ENCODE measurements around the gene WNK4.
"Not testable (repeated sequence)": the region's sequence is repeated elsewhere in the genome, so short reads cannot be mapped to it uniquely, and the experiment has no call there.

The WNK4 gene

GRCh38 chr17:42779936-42780850, at the start of gene WNK4:
TSS of gene WNK4 (plus strand) at chr17:42780610. CDS start at chr17:42780699, 89 bp downstream.
- DNase-seq, result no peak

GRCh38 chr17:42740699-42741098, 39.7 kb upstream of the WNK4 start:
- no peak for DNase-seq

GRCh38 chr17:42742916-42743315, 37.5 kb upstream of the WNK4 start:
- not testable (repeated sequence) for DNase-seq

GRCh38 chr17:42743595-42744282, 36.7 kb upstream of the WNK4 start:
- no peak for DNase-seq

GRCh38 chr17:42744283-42744805, 36.1 kb upstream of the WNK4 start:
- DNase-seq, result peak; percentile 78

GRCh38 chr17:42744806-42745617, 35.4 kb upstream of the WNK4 start, which contains the start of gene EZH1:
TSS of gene EZH1 (minus strand) at chr17:42745040. CDS start at chr17:42728941, 16,099 bp downstream.
- DNase-seq, result peak; percentile 87

GRCh38 chr17:42748202-42748907, 32.1 kb upstream of the WNK4 start:
- no peak for DNase-seq

GRCh38 chr17:42748908-42749798, 31.3 kb upstream of the WNK4 start:
- no peak for DNase-seq

GRCh38 chr17:42750739-42751344, 29.6 kb upstream of the WNK4 start:
- no peak for DNase-seq

- DNase-seq, result no peak
Measured at GRCh38 chr17:42751628-42752027, 28.8 kb upstream of the WNK4 start.

- no peak for DNase-seq
Measured at GRCh38 chr17:42754782-42755181, 25.6 kb upstream of the WNK4 start.

GRCh38 chr17:42759982-42760651, 20.3 kb upstream of the WNK4 start:
- no peak for DNase-seq

GRCh38 chr17:42760652-42761581, 19.5 kb upstream of the WNK4 start, which contains the start of gene RAMP2:
TSS of gene RAMP2 (plus strand) at chr17:42761227. CDS start at chr17:42761262, 35 bp downstream.
- DNase-seq, result no peak

- no peak for DNase-seq
Measured at GRCh38 chr17:42761638-42762037, 18.8 kb upstream of the WNK4 start.

- DNase-seq, result no peak
Measured at GRCh38 chr17:42766124-42766523, 14.3 kb upstream of the WNK4 start.

GRCh38 chr17:42767512-42767911, 12.9 kb upstream of the WNK4 start:
- DNase-seq, result no peak

GRCh38 chr17:42768006-42768405, 12.4 kb upstream of the WNK4 start:
- DNase-seq, result not testable (repeated sequence)

- DNase-seq, result not testable (repeated sequence)
Measured at GRCh38 chr17:42769964-42770363, 10.4 kb upstream of the WNK4 start.

GRCh38 chr17:42772945-42773289, 7.5 kb upstream of the WNK4 start:
- DNase-seq, result no peak
